Stomach smooth muscle (tissue), 2 donors: ENCODE data around the gene TAAR8.
"Not testable (repeated sequence)": the region's sequence is repeated elsewhere in the genome, so short reads cannot be mapped to it uniquely, and the experiment has no call there.

ENCODE experiments used
- H3K27ac ChIP-seq: one replicate; pipeline ENCODE4 v1.7.0; 2013; ENCODE audit warnings: mild to moderate bottlenecking, low read length, inconsistent platforms
- H3K27me3 ChIP-seq, 2 donors: one replicate each; pipeline ENCODE4 v1.7.0; 2013; ENCODE audit warnings: low read length in 2 of 2; ENCODE audit not compliant: insufficient read depth in 2 of 2, control insufficient read depth in 1 of 2
- H3K36me3 ChIP-seq, 2 donors: one replicate each; pipeline ENCODE4 v1.7.0; 2013; ENCODE audit warnings: low read length in 2 of 2; ENCODE audit not compliant: control insufficient read depth in 2 of 2, insufficient read depth in 2 of 2
- H3K4me1 ChIP-seq: one replicate; pipeline ENCODE4 v1.7.0; 2013; ENCODE audit warnings: low read length; ENCODE audit not compliant: control insufficient read depth, insufficient read depth
- H3K4me3 ChIP-seq, 2 donors: one replicate each; pipeline ENCODE4 v1.7.0; 2013; ENCODE audit warnings: low read length in 2 of 2
- H3K9ac ChIP-seq, 2 donors: one replicate each; pipeline ENCODE4 v1.7.0; 2013; ENCODE audit warnings: low read length in 2 of 2, mild to moderate bottlenecking in 1 of 2
- H3K9me3 ChIP-seq, 2 donors: one replicate each; pipeline ENCODE4 v1.7.0; 2013; ENCODE audit warnings: low read length in 2 of 2; ENCODE audit not compliant: control insufficient read depth in 2 of 2
- donor health status: healthy.
- donor health status: Pancreatic carcinoma.

TAAR8 gene

GRCh38 chr6:132587424-132587823 lies 35.0 kb downstream of the TAAR8 start:
- H3K4me3 ChIP-seq = no peak overlapping the region
- no peaks in the 10 kb centered on the region for H3K9me3 ChIP-seq
- no peak overlapping the region for H3K27ac ChIP-seq
- H3K9ac ChIP-seq = no peak overlapping the region
- no peaks in the 10 kb centered on the region for H3K27me3 ChIP-seq
- no peaks in the 10 kb centered on the region for H3K36me3 ChIP-seq
- H3K4me1 ChIP-seq = no peaks in the 10 kb centered on the region

GRCh38 chr6:132589454-132589853 lies 37.0 kb downstream of the TAAR8 start, which contains the start of gene TAAR5:
TAAR5 (minus strand) TSS chr6:132589741; CDS start chr6:132589686, 55 bp downstream.
- Histone ChIP-seq H3K4me1 (no peaks in the 10 kb centered on the region), H3K27ac (no peak within 1 kb of the TSS), H3K9me3 (no peaks in the 10 kb centered on the region), H3K4me3 (no peak within 1 kb of the TSS), H3K9ac (no peak within 1 kb of the TSS), H3K36me3 (no peaks in the 10 kb centered on the region), H3K27me3 (no peaks in the 10 kb centered on the region)

DNA sequence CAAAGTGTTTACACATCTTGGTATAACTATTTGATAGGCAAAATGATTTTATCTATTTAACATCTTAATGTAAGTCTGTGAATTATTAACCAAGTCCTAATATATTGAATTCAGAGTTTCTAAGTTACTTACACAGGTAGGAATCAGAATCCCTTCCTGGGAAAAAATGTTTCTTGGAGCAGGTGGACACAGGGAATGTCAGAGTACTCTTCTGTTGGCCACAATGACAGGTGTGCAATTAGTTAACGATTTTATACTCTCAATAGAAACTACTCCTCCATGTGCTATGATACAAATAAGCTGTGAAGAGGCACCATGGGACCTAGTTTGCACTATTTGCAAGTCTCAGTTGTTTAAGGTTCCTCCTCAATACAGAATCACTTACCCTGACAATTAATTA lies 37.9 kb downstream of the TAAR8 start:
- H3K9me3 ChIP-seq = no peaks in the 10 kb centered on the region
- H3K27me3 ChIP-seq = peaks cover 0 to 3% of the 10 kb centered on the region in 2 donors
- no peaks in the 10 kb centered on the region for H3K4me1 ChIP-seq
- H3K27ac ChIP-seq = no peak overlapping the region
- H3K4me3 ChIP-seq = no peak overlapping the region
- no peaks in the 10 kb centered on the region for H3K36me3 ChIP-seq
- no peak overlapping the region for H3K9ac ChIP-seq

DNA sequence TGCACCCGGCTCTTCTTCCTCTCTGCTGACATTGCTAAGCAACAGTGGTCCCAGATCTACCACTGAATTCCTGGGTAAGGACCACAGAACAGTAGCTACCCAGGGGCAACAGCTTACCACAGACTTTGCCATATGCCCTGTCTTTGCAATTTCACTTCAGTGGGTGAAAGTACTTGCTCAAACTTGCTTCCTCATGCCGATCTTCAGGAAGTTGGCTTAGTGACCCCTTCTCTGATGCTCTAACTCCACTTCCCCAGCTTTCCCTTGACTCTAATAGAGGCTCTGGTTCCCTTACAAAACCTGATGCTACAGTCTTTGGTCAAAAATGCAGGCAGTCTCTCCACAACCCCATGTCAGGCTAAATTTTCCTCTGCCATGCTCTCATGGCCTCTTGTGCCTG lies 40.4 kb downstream of the TAAR8 start:
- H3K27me3 ChIP-seq = peaks cover 0 to 3% of the 10 kb centered on the region in 2 donors
- no peaks in the 10 kb centered on the region for H3K4me1 ChIP-seq
- H3K9me3 ChIP-seq = no peaks in the 10 kb centered on the region
- no peaks in the 10 kb centered on the region for H3K36me3 ChIP-seq
- H3K9ac ChIP-seq = no peak overlapping the region
- H3K27ac ChIP-seq = no peak overlapping the region
- H3K4me3 ChIP-seq = no peak overlapping the region

- Histone ChIP-seq H3K36me3 (no peaks in the 10 kb centered on the region), H3K9me3 (no peaks in the 10 kb centered on the region), H3K27me3 (peaks cover 2 to 3% of the 10 kb centered on the region in 2 donors), H3K9ac (no peak overlapping the region), H3K27ac (no peak overlapping the region), H3K4me3 (no peak overlapping the region), H3K4me1 (no peaks in the 10 kb centered on the region)
These were observed 43.7 kb downstream of the TAAR8 start for GRCh38 chr6:132596201-132596600.

DNA sequence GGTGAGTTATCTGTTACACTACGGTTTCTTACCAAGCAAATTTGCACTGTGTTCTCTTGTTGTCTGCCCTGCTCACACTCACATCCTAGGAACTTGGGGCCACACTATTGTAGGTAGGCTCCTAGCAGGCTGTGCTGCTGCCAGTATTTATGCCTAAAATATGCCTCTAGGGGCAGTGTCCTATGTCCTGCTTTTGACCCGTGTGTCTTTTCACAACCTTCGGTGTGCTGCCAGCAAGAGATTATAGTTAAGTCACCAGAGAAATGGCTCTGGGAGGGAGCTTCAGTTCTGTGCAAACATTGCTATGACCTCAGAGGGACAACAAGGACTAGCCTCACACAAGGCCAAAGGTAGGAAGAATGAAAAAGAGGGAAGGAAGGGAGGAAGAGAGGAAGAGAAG lies 46.0 kb downstream of the TAAR8 start:
- H3K36me3 ChIP-seq = no peaks in the 10 kb centered on the region
- no peaks in the 10 kb centered on the region for H3K4me1 ChIP-seq
- H3K4me3 ChIP-seq = no peak overlapping the region
- peaks cover 2 to 3% of the 10 kb centered on the region in 2 donors for H3K27me3 ChIP-seq
- no peak overlapping the region for H3K9ac ChIP-seq
- no peaks in the 10 kb centered on the region for H3K9me3 ChIP-seq
- no peak overlapping the region for H3K27ac ChIP-seq

- not testable (repeated sequence) for H3K27me3 ChIP-seq, H3K9ac ChIP-seq, H3K27ac ChIP-seq, H3K4me1 ChIP-seq, H3K9me3 ChIP-seq, H3K36me3 ChIP-seq, H3K4me3 ChIP-seq
These were observed 48.4 kb downstream of the TAAR8 start for GRCh38 chr6:132600900-132601299.
